Loucy (cell line): ENCODE measurements around the gene BCHE.

Experiments
- H2AFZ ChIP-seq: fragments of 200-600 bp; sonication (generic); 2 replicates; pipeline ENCODE4 v1.6.0; 2016; ENCODE audit warnings: antibody characterized with exemption, mild to moderate bottlenecking, low read length, moderate library complexity
- H3F3A ChIP-seq: fragments of 200-600 bp; 2 replicates; pipeline ENCODE4 v1.6.0; 2016; ENCODE audit warnings: antibody characterized with exemption, low read depth, mild to moderate bottlenecking
- H3K27me3 ChIP-seq: fragments of 200-600 bp; sonication (generic); 2 replicates; pipeline ENCODE4 v1.6.1; 2014; ENCODE audit warnings: low read length, mild to moderate bottlenecking; ENCODE audit not compliant: insufficient read depth, poor library complexity, severe bottlenecking
- H3K36me3 ChIP-seq: fragments of 200-600 bp; sonication (generic); 2 replicates; pipeline ENCODE4 v1.6.1; 2016; ENCODE audit warnings: low read length; ENCODE audit not compliant: insufficient read depth
- H3K4me1 ChIP-seq: fragments of 200-600 bp; sonication (generic); 2 replicates; pipeline ENCODE4 v1.5.1; 2014; ENCODE audit warnings: low read length, mild to moderate bottlenecking; ENCODE audit not compliant: insufficient read depth, poor library complexity, severe bottlenecking
- H3K4me2 ChIP-seq: fragments of 200-600 bp; sonication (generic); 2 replicates; pipeline ENCODE4 v1.6.0; 2014; ENCODE audit warnings: antibody characterized with exemption, low read length, low read depth, mild to moderate bottlenecking; ENCODE audit not compliant: poor library complexity, severe bottlenecking
- H3K4me3 ChIP-seq: fragments of 200-600 bp; sonication (generic); 2 replicates; pipeline ENCODE4 v1.5.1; 2014; ENCODE audit warnings: low read length, mild to moderate bottlenecking, mixed read lengths; ENCODE audit not compliant: poor library complexity, severe bottlenecking
- H3K79me2 ChIP-seq: fragments of 200-600 bp; sonication (generic); 2 replicates; pipeline ENCODE4 v1.6.1; 2014; ENCODE audit warnings: low read length; ENCODE audit not compliant: insufficient read depth
- H3K9ac ChIP-seq: fragments of 200-600 bp; sonication (generic); 2 replicates; pipeline ENCODE4 v1.6.0; 2014; ENCODE audit warnings: mild to moderate bottlenecking, low read depth, low read length, moderate library complexity; ENCODE audit not compliant: poor library complexity, severe bottlenecking
- H3K9me2 ChIP-seq: fragments of 200-600 bp; sonication (generic); replicated peaks from 2 replicates; pipeline ENCODE4 v1.6.1; 2016; ENCODE audit warnings: low read depth, low read length, mixed read lengths
- H3K9me3 ChIP-seq: fragments of 200-600 bp; sonication (generic); 2 replicates; pipeline ENCODE4 v1.6.1; 2014; ENCODE audit warnings: mild to moderate bottlenecking, antibody characterized with exemption, low read length, low read depth; ENCODE audit not compliant: insufficient read depth
- H4K20me1 ChIP-seq: fragments of 200-600 bp; sonication (generic); 2 replicates; pipeline ENCODE4 v1.6.0; 2014; ENCODE audit warnings: antibody characterized with exemption, low read length, mild to moderate bottlenecking; ENCODE audit not compliant: insufficient read depth, poor library complexity, severe bottlenecking
- CTCF ChIP-seq: fragments of 200-600 bp; sonication (generic); conservative IDR thresholded peaks from 2 replicates; pipeline ENCODE4 v1.5.1; 2014; ENCODE audit warnings: mild to moderate bottlenecking, antibody characterized with exemption, low read length
- EZH2phosphoT487 ChIP-seq: fragments of 200-600 bp; IDR thresholded peaks from 2 replicates; pipeline ENCODE4 v1.6.1; 2018; ENCODE audit warnings: antibody characterized with exemption, mild to moderate bottlenecking, moderate library complexity, borderline replicate concordance

The BCHE gene

GRCh38 chr3:165788531-165788930 is 48.7 kb downstream of the BCHE start:
- TF ChIP-seq CTCF (no peak), EZH2phosphoT487 (no peak)
- Histone ChIP-seq H3K9me3 (no peaks in the 10 kb centered on the region), H2AFZ (no peak overlapping the region), H3K9ac (no peak overlapping the region), H3K9me2 (no peaks in the 10 kb centered on the region), H3K4me1 (no peaks in the 10 kb centered on the region), H3K4me3 (no peak overlapping the region), H3K36me3 (no peaks in the 10 kb centered on the region), H3K27me3 (no peaks in the 10 kb centered on the region), H3F3A (no peaks in the 10 kb centered on the region), H3K4me2 (no peak overlapping the region), H4K20me1 (no peaks in the 10 kb centered on the region), H3K79me2 (no peaks in the 10 kb centered on the region)

- no peak overlapping the region for H3K9ac ChIP-seq
- H3K4me2 ChIP-seq: no peak overlapping the region
- H3K4me1 ChIP-seq: no peaks in the 10 kb centered on the region
- H4K20me1 ChIP-seq: no peaks in the 10 kb centered on the region
- H3K79me2 ChIP-seq: no peaks in the 10 kb centered on the region
- no peaks in the 10 kb centered on the region for H3K9me3 ChIP-seq
- H3K36me3 ChIP-seq: no peaks in the 10 kb centered on the region
- no peak overlapping the region for H2AFZ ChIP-seq
- H3F3A ChIP-seq: no peaks in the 10 kb centered on the region
- H3K9me2 ChIP-seq: no peaks in the 10 kb centered on the region
- H3K4me3 ChIP-seq: no peak overlapping the region
- no peaks in the 10 kb centered on the region for H3K27me3 ChIP-seq
- TF ChIP-seq EZH2phosphoT487: no peak
- no peak for TF ChIP-seq CTCF
These were observed 51.2 kb downstream of the BCHE start for GRCh38 chr3:165786013-165786412.

GRCh38 chr3:165784337-165784736 is 52.9 kb downstream of the BCHE start:
- H3K4me1 ChIP-seq: no peaks in the 10 kb centered on the region
- no peaks in the 10 kb centered on the region for H3K27me3 ChIP-seq
- H3K36me3 ChIP-seq: no peaks in the 10 kb centered on the region
- H3K4me2 ChIP-seq: no peak overlapping the region
- H3K9me3 ChIP-seq: no peaks in the 10 kb centered on the region
- H3K9me2 ChIP-seq: no peaks in the 10 kb centered on the region
- no peak overlapping the region for H3K9ac ChIP-seq
- H2AFZ ChIP-seq: no peak overlapping the region
- TF ChIP-seq EZH2phosphoT487 (no peak), CTCF (no peak)
- no peaks in the 10 kb centered on the region for H3K79me2 ChIP-seq
- no peaks in the 10 kb centered on the region for H4K20me1 ChIP-seq
- no peak overlapping the region for H3K4me3 ChIP-seq
- no peaks in the 10 kb centered on the region for H3F3A ChIP-seq
